ENCODE results near the gene STAG2. TPM values are rescaled to one million over a fixed set of nuclear protein-coding genes. Genes with fewer than 3 reads are reported as not detected.
"Not testable (repeated sequence)": the region's sequence is repeated elsewhere in the genome, so short reads cannot be mapped to it uniquely, and the experiment has no call there.

STAG2 gene
- total and polyA plus RNA-seq, 7 donors: 21.6 to 117 (median 60.1) TPM

DNA sequence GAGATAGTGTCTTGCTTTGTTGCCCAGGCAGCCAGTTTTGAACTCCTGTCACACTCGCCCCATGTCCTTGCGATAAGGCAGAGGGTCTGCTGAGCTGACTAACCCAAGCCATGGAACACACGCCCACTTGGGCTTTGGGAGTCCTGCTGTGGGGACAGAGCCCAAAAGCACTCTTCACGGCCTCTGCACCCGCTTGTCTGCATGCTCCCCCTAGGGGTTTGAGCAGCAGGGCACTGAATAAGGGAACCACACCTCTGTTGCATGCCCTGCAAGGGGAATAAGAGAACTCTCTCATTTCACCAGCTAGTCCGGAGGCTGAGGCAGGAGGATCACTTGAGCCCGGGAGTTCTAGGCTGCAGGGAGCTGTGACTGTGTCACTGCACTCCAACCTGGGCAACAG lies 166.0 kb downstream of the STAG2 start:
- H3K4me3 ChIP-seq: no peak overlapping the region
- intact Hi-C loops (cut with DNase I): no loop called here
- H3K4me1 ChIP-seq: no peaks in the 10 kb centered on the region
- TF ChIP-seq POLR2AphosphoS5 (IDR thresholded peaks at IDR 0.05) (no peak), POLR2A (IDR thresholded peaks at IDR 0.05) (no peak), EP300 (IDR thresholded peaks at IDR 0.05) (no peak)
- TF ChIP-seq, protein P1, sequence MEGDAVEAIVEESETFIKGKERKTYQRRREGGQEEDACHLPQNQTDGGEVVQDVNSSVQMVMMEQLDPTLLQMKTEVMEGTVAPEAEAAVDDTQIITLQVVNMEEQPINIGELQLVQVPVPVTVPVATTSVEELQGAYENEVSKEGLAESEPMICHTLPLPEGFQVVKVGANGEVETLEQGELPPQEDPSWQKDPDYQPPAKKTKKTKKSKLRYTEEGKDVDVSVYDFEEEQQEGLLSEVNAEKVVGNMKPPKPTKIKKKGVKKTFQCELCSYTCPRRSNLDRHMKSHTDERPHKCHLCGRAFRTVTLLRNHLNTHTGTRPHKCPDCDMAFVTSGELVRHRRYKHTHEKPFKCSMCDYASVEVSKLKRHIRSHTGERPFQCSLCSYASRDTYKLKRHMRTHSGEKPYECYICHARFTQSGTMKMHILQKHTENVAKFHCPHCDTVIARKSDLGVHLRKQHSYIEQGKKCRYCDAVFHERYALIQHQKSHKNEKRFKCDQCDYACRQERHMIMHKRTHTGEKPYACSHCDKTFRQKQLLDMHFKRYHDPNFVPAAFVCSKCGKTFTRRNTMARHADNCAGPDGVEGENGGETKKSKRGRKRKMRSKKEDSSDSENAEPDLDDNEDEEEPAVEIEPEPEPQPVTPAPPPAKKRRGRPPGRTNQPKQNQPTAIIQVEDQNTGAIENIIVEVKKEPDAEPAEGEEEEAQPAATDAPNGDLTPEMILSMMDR (IDR thresholded peaks at IDR 0.05): no peak
- H3K27ac ChIP-seq: no peak overlapping the region
- no peaks in the 10 kb centered on the region for H3K9me3 ChIP-seq
- no peaks in the 10 kb centered on the region for H3K36me3 ChIP-seq
- WGBS, 2 donors: 94 to 96% methylated on average over 7 of the region's 7 CpGs
- no peaks in the 10 kb centered on the region for H3K27me3 ChIP-seq
- no peak for DNase-seq

DNA sequence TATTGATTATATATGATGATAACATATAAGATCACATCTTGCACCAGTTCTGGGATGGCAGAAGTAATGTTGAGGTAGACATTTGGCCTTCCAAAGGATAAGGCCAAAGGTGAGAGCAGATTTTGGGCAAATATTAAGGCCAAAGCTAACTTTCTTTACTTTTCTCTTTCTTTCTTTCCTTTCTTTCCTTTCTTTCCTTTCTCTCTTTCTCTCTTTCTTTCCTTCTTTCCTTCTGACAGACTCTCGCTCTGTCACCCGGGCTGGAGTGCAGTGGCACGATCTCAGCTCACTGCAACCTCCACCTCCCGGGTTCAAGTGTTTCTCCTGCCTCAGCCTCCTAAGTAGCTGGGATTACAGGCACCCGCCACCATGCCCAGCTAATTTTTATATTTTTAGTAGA lies 170.9 kb downstream of the STAG2 start:
- H3K36me3 ChIP-seq; H3K27me3 ChIP-seq; H3K9me3 ChIP-seq; H3K4me3 ChIP-seq; H3K27ac ChIP-seq; H3K4me1 ChIP-seq; DNase-seq; intact Hi-C loops (cut with DNase I): not testable (repeated sequence)
- 96 to 97% methylated on average over 5 of the region's 5 CpGs for WGBS, 2 donors

DNA sequence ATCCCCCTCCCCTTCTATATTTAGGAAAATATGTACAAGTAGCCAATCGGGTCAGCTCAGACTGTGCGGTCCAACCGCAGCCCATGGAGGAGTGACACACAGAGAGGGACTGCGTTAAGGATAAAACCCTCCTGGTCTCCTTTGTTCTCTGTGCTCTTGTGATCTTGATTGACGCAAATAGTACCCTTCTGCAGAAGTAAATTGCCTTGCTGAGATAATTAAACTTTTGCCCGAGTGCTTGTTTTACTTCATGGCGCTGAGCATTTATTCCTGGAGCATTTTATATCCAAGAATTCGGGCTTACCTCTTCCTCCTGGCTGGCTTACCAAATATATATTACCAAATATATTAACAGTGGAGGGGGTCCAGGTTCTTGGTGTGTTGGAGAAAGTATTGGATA lies 184.2 kb downstream of the STAG2 start:
- Histone ChIP-seq H3K27ac (no peak overlapping the region), H3K27me3 (no peaks in the 10 kb centered on the region), H3K4me1 (no peaks in the 10 kb centered on the region), H3K9me3 (no peaks in the 10 kb centered on the region), H3K4me3 (no peak overlapping the region), H3K36me3 (no peaks in the 10 kb centered on the region)
- no peak for DNase-seq
- intact Hi-C loops (cut with DNase I): no loop called here
- no peak for TF ChIP-seq POLR2AphosphoS5 (IDR thresholded peaks at IDR 0.05)
- TF ChIP-seq EP300 (IDR thresholded peaks at IDR 0.05): no peak
- TF ChIP-seq, protein P1 (IDR thresholded peaks at IDR 0.05): no peak
- no peak for TF ChIP-seq POLR2A (IDR thresholded peaks at IDR 0.05)
- WGBS, 2 donors: 94 to 97% methylated on average over 8 of the region's 8 CpGs

DNA sequence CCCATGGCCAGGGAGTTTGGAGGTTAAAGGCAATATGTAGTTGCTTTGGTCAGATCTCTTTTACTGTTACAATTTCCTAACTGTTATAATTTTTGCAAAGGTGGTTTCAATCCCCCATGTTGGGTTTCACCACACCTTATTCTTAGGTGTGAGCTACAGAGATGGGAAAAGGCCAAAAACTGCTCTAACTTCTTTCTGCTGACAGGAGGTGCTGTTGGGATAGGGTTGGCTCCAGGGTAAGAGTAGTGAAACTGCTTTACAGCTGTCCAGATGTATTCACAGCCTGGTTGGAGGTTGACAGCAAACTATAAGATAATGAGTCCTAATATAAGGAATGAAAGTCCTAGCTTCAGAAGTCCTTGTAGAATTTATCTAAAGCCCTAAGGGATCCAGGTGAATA lies 189.7 kb downstream of the STAG2 start:
- H3K9me3 ChIP-seq: no peaks in the 10 kb centered on the region
- no peak overlapping the region for H3K27ac ChIP-seq

More for the DNA sequence above, 189.7 kb downstream of the STAG2 start:
- Histone ChIP-seq H3K4me3 (no peak overlapping the region), H3K27me3 (no peaks in the 10 kb centered on the region), H3K4me1 (no peaks in the 10 kb centered on the region), H3K36me3 (no peaks in the 10 kb centered on the region)
- TF ChIP-seq POLR2AphosphoS5 (IDR thresholded peaks at IDR 0.05) (no peak), EP300 (IDR thresholded peaks at IDR 0.05) (no peak), POLR2A (IDR thresholded peaks at IDR 0.05) (no peak)
- TF ChIP-seq, protein P1 (IDR thresholded peaks at IDR 0.05): no peak
- intact Hi-C loops (cut with DNase I): no loop called here
- DNase-seq: no peak

Other genes with a start within 250 kb of the STAG2 start
- gene THOC2, start 228.7 kb upstream of the STAG2 start, total RNA-seq: 100 to 1,000 TPM in 2 of 4 donors, 10 to 100 TPM in 2; 85.6 to 126 (median 102) TPM
- gene THOC2, start 228.7 kb upstream of the STAG2 start, polyA plus RNA-seq: 10 to 100 TPM; 17.4 to 36.8 (median 32.4) TPM
- 10 to 100 TPM; 28.3 to 42.1 (median 33.0) TPM for gene XIAP, start 101.7 kb upstream of the STAG2 start, total RNA-seq
- 10 to 100 TPM; 19.2 to 24.0 (median 20.5) TPM for gene XIAP, start 101.7 kb upstream of the STAG2 start, polyA plus RNA-seq

Data from sigmoid colon (tissue), 7 donors.